HepG2 (cell line): ENCODE results near the gene PTPN2. TPM values are rescaled to one million over a fixed set of nuclear protein-coding genes. Genes with fewer than 3 reads are reported as not detected.

ENCODE experiments used
- AGO1 ChIP-seq: fragments of 200-400 bp; formaldehyde crosslinking; IDR thresholded peaks from 2 replicates; pipeline ENCODE4 v1.6.1; 2017; ENCODE audit warnings: mild to moderate bottlenecking, low read depth, low read length, moderate library complexity; ENCODE audit not compliant: poor library complexity, severe bottlenecking
- AKAP8 ChIP-seq: sonication (generic); formaldehyde crosslinking; IDR thresholded peaks from 2 replicates; pipeline ENCODE4 v1.5.1; 2020; ENCODE audit warnings: mild to moderate bottlenecking, missing genetic modification reagents
- BRD4 ChIP-seq: sonication (generic); formaldehyde crosslinking; IDR thresholded peaks from 2 replicates; pipeline ENCODE4 v1.4.0; 2020; ENCODE audit warnings: missing genetic modification reagents
- CAMTA2 ChIP-seq: sonication (generic); formaldehyde crosslinking; IDR thresholded peaks from 2 replicates; pipeline ENCODE4 v1.4.0; 2020; ENCODE audit warnings: mild to moderate bottlenecking, missing genetic modification reagents, borderline replicate concordance
- HNRNPK ChIP-seq: fragments of 200-400 bp; formaldehyde crosslinking; IDR thresholded peaks from 2 replicates; pipeline ENCODE4 v1.6.1; 2018; ENCODE audit warnings: low read length, low read depth, moderate library complexity, mild to moderate bottlenecking; ENCODE audit not compliant: poor library complexity, severe bottlenecking
- MAX ChIP-seq: IDR thresholded peaks from 2 replicates; pipeline ENCODE4 v1.6.1; 2012; ENCODE audit warnings: inconsistent platforms
- MED13 ChIP-seq: sonication (generic); formaldehyde crosslinking; IDR thresholded peaks from 2 replicates; pipeline ENCODE4 v1.5.0; 2020; ENCODE audit warnings: missing genetic modification reagents
- PLRG1 ChIP-seq: fragments of 450-650 bp; conservative IDR thresholded peaks from 2 replicates; pipeline ENCODE4 v1.6.1; 2016
- RAD21 ChIP-seq: fragments of 450-650 bp; formaldehyde crosslinking; IDR thresholded peaks from 2 replicates; pipeline ENCODE4 v1.5.0; 2020; ENCODE audit warnings: mild to moderate bottlenecking
- SATB2 ChIP-seq: sonication (generic); formaldehyde crosslinking; IDR thresholded peaks from 2 replicates; pipeline ENCODE4 v1.5.0; 2020; ENCODE audit warnings: missing genetic modification reagents
- TSC22D2 ChIP-seq: sonication (generic); formaldehyde crosslinking; IDR thresholded peaks from 2 replicates; pipeline ENCODE4 v1.5.1; 2020; ENCODE audit warnings: missing genetic modification reagents, mild to moderate bottlenecking, borderline replicate concordance
- UBTF ChIP-seq: sonication (generic); formaldehyde crosslinking; IDR thresholded peaks from 2 replicates; pipeline ENCODE4 v1.4.0; 2020; ENCODE audit warnings: mild to moderate bottlenecking, missing genetic modification reagents
- ZHX2 ChIP-seq, 2 experiments: sonication (generic) in 1 of 2; formaldehyde crosslinking in 1 of 2; IDR thresholded peaks; 2 replicates each; pipeline versions ENCODE4 v1.6.1 to v1.9.0; 2014 to 2022; ENCODE audit warnings: antibody characterized with exemption in 1 of 2, borderline replicate concordance in 1 of 2, inconsistent platforms in 1 of 2, low read depth in 1 of 2, missing genetic modification reagents in 1 of 2
- ZNF20 ChIP-seq: sonication (generic); formaldehyde crosslinking; IDR thresholded peaks from 2 replicates; pipeline ENCODE4 v1.4.0; 2020; ENCODE audit warnings: mild to moderate bottlenecking, moderate library complexity, missing genetic modification reagents
- ZNF326 ChIP-seq: sonication (generic); formaldehyde crosslinking; IDR thresholded peaks from 2 replicates; pipeline ENCODE4 v1.4.0; 2020; ENCODE audit warnings: missing genetic modification reagents, borderline replicate concordance
- ZNF414 ChIP-seq: sonication (generic); formaldehyde crosslinking; IDR thresholded peaks from 2 replicates; pipeline ENCODE4 v1.5.0; 2020; ENCODE audit warnings: missing genetic modification reagents
- ZNF569 ChIP-seq: sonication (generic); formaldehyde crosslinking; IDR thresholded peaks from 2 replicates; pipeline ENCODE4 v1.5.0; 2020; ENCODE audit warnings: mild to moderate bottlenecking, missing genetic modification reagents, moderate library complexity, borderline replicate concordance
- ZNF768 ChIP-seq: sonication (generic); formaldehyde crosslinking; IDR thresholded peaks from 2 replicates; pipeline ENCODE4 v1.4.0; 2020; ENCODE audit warnings: missing genetic modification reagents
- ZNF816 ChIP-seq: sonication (generic); formaldehyde crosslinking; IDR thresholded peaks from 2 replicates; pipeline ENCODE4 v1.8.0; 2022; ENCODE audit warnings: missing genetic modification reagents, mild to moderate bottlenecking, borderline replicate concordance
- polyA plus RNA-seq, 8 experiments: library from polyadenylated mRNA; depleted of rRNA in 3 of 8; stranded (reverse) in 7 of 8; unstranded in 1 of 8; fragments of >200 nt; fragmentation: Illumina TruSeq in 4 of 8; extraction: Trizol in 4 of 8; gene quantifications; 2 replicates each; pipeline versions ENCODE4 v1.2.1 to v1.2.3, GENCODE V29; 2011 to 2016; ENCODE audit warnings: low read depth in 4 of 8, missing spikeins in 1 of 8, mixed read lengths in 1 of 8; ENCODE audit not compliant: insufficient read depth in 1 of 8
- total RNA-seq, 5 experiments: library from RNA; depleted of rRNA; stranded (reverse); fragments of >200 nt; fragmentation: Illumina TruSeq; extraction: Trizol; gene quantifications; 2 replicates each; pipeline ENCODE4 v1.2.3, GENCODE V29; 2016; ENCODE audit warnings: low read depth in 1 of 5

Gene PTPN2
- total and polyA plus RNA-seq, 2 of the 13 experiments (the other 11 are each of a cell fraction or from before 2014, with no cell fraction given): 24.9 to 41.5 TPM

- TF ChIP-seq ZHX2 (IDR thresholded peaks at IDR 0.05; ENCODE audit: low read depth) (no peak), ZHX2 (CRISPR knock-in tag; IDR thresholded peaks at IDR 0.05; ENCODE audit: borderline replicate concordance) (no peak), ZNF768 (CRISPR knock-in tag) (peak; percentile 6; the same call in 1 of the 2 replicates), TSC22D2 (no peak), AGO1 (peak; percentile 34), ZNF414 (no peak), BRD4 (CRISPR knock-in tag) (0 out of 2 replicates have a peak, but pooled peaks have one; percentile 5), HNRNPK (no peak), CAMTA2 (0 out of 2 replicates have a peak, but pooled peaks have one; percentile 33), SATB2 (CRISPR knock-in tag) (no peak), UBTF (peak; percentile 71; the same call in 1 of the 2 replicates), ZNF326 (no peak), MED13 (CRISPR knock-in tag) (peak; percentile 4; the same call in 1 of the 2 replicates), MAX (no peak), ZNF816 (CRISPR knock-in tag) (no peak), PLRG1 (no peak), ZNF20 (CRISPR knock-in tag) (no peak), AKAP8 (CRISPR knock-in tag) (no peak), ZNF569 (CRISPR knock-in tag) (no peak), RAD21 (peak; percentile 47; the same call in 1 of the 2 replicates)
Measured at GRCh38 chr18:12883372-12883683, 709 bp downstream of the PTPN2 start (continued).
